GM19467 (cell line): ENCODE data around the gene RPL3.

Experiments used
- ATAC-seq: cut with Tn5 transposase; IDR thresholded peaks from one replicate; pipeline ENCODE4 v1.9.1; 2021; ENCODE audit warnings: mild to moderate bottlenecking, moderate library complexity; ENCODE audit not compliant: unreplicated experiment

RPL3 gene

GRCh38 chr22:39265143-39265886, 54.1 kb downstream of the RPL3 start:
- ATAC-seq: no peak

GRCh38 chr22:39264349-39265038, 54.9 kb downstream of the RPL3 start:
- no peak for ATAC-seq

DNA sequence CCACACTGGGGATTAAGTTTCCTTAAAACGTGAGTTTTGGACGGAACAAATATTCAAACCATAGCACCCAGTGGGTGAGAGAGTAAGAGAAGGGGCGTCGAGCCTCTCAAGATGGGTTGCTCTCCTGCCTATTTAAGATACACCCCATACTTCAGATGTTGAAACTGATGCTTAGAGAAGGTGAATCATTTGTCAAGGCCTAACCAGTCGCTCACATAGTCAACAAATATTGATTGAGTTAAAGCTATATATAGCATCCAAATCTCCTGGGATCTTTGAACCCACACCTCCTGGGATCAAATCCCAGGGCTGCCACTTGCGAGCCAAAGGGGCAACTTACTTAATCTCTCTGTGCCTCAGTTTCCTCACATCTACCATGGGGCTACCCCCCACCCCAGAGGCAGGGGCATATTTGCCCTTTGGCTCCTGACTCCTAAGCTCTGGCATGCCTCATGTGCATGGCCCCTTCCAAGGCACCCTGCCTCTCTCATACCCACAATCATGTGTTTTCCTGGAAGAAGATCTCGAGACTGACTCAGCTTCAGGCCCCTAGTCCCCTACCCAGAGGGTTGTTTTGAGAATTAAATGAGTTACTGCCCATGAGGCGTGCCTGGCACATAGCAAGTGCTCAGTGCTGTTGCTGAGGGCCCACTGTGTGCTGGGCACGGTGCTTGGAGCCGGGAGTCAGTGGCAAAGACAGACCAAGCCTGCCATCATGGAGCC, 55.6 kb downstream of the RPL3 start:
- no peak for ATAC-seq
